H1 (cell line): ENCODE data around the gene NUP98. TPM values are rescaled to one million over a fixed set of nuclear protein-coding genes. Genes with fewer than 3 reads are reported as not detected.

ENCODE experiments used
- CTCF ChIA-PET: fragments of 300-600 bp; sonication (Branson Sonifier 250); formaldehyde crosslinking; loops from one replicate; lab custom pipeline; 2021; ENCODE audit not compliant: partially characterized antibody; lab: Charles Lee
- POLR2A ChIA-PET: fragments of 300-600 bp; sonication (Branson Sonifier 250); formaldehyde crosslinking; loops from one replicate; lab custom pipeline; 2021; ENCODE audit warnings: inconsistent platforms; ENCODE audit not compliant: partially characterized antibody; lab: Charles Lee
- DNase-seq, 2 experiments: peaks; one replicate each; pipeline versions ENCODE4 v3.0.0 to v3.0.0-alpha.2; 2010 to 2022; ENCODE audit warnings: low spot score in 2 of 2, low read depth in 1 of 2, mixed read lengths in 1 of 2
- FAIRE-seq: peaks from 2 replicates; lab custom pipeline; 2011; peaks lifted over from hg19 to GRCh38; lab: Jason Lieb, UNC
- H2AFZ ChIP-seq: 2 replicates; pipeline ENCODE4 v1.8.1; 2012; ENCODE audit warnings: low read length, inconsistent platforms
- H2AK5ac ChIP-seq: 2 replicates; pipeline ENCODE4 v1.6.1; 2013; ENCODE audit warnings: low read depth, low read length
- H2BK120ac ChIP-seq: replicated peaks from 2 replicates; pipeline ENCODE3; 2013; ENCODE audit warnings: low read depth, low read length, inconsistent platforms
- H2BK12ac ChIP-seq: 2 replicates; pipeline ENCODE4 v1.6.1; 2013; ENCODE audit warnings: low read depth, low read length
- H2BK15ac ChIP-seq: 2 replicates; pipeline ENCODE4 v1.6.1; 2013; ENCODE audit warnings: low read length
- H2BK20ac ChIP-seq: 2 replicates; pipeline ENCODE4 v1.6.1; 2013; ENCODE audit warnings: low read length
- H2BK5ac ChIP-seq: 2 replicates; pipeline ENCODE4 v1.6.1; 2013; ENCODE audit warnings: low read depth, low read length
- H3K14ac ChIP-seq: 2 replicates; pipeline ENCODE4 v1.6.1; 2013; ENCODE audit warnings: inconsistent platforms; ENCODE audit not compliant: insufficient read length
- H3K18ac ChIP-seq: 2 replicates; pipeline ENCODE4 v1.6.1; 2013; ENCODE audit warnings: low read length; ENCODE audit errors: extremely low read depth
- H3K23ac ChIP-seq: 2 replicates; pipeline ENCODE4 v1.6.1; 2013; ENCODE audit warnings: inconsistent platforms; ENCODE audit not compliant: insufficient read length
- H3K23me2 ChIP-seq: 2 replicates; pipeline ENCODE4 v1.6.1; 2013; ENCODE audit warnings: low read depth, low read length
- H3K27ac ChIP-seq: 2 replicates; pipeline ENCODE4 v1.6.1; 2011; ENCODE audit warnings: low read depth, low read length, inconsistent platforms
- H3K27me3 ChIP-seq, 4 experiments: replicated peaks in 1 of 4; 1 replicate in 1 of 4; 2 replicates in 3 of 4; pipeline versions ENCODE4 v1.6.1 to v1.8.1; 2011 to 2013; ENCODE audit warnings: low read length in 3 of 4, mild to moderate bottlenecking in 3 of 4, inconsistent platforms in 2 of 4, mixed read lengths in 2 of 4, moderate library complexity in 1 of 4; ENCODE audit not compliant: control insufficient read depth in 3 of 4, insufficient read depth in 3 of 4; ENCODE audit errors: extremely low read depth in 1 of 4
- H3K36me3 ChIP-seq, 4 experiments: 2 replicates each; pipeline versions ENCODE4 v1.6.1 to v1.8.1; 2011 to 2013; ENCODE audit warnings: mild to moderate bottlenecking in 4 of 4, low read length in 3 of 4, moderate library complexity in 2 of 4, control low read depth in 1 of 4, inconsistent platforms in 1 of 4; ENCODE audit not compliant: insufficient read depth in 4 of 4, control insufficient read depth in 2 of 4
- H3K4ac ChIP-seq: replicated peaks from 2 replicates; pipeline ENCODE3; 2013; ENCODE audit warnings: low read length, low read depth, mixed read lengths, inconsistent platforms; ENCODE audit not compliant: insufficient read length
- H3K4me1 ChIP-seq, 4 experiments: replicated peaks in 1 of 4; 1 replicate in 1 of 4; 2 replicates in 3 of 4; pipeline versions ENCODE4 v1.6.1 to v1.8.1; 2011 to 2013; ENCODE audit warnings: low read length in 3 of 4, inconsistent platforms in 2 of 4, mixed read lengths in 1 of 4; ENCODE audit not compliant: insufficient read depth in 4 of 4, control insufficient read depth in 3 of 4
- H3K4me2 ChIP-seq, 2 experiments: 2 replicates each; pipeline versions ENCODE4 v1.6.1 to v1.8.1; 2011 to 2013; ENCODE audit warnings: low read depth in 2 of 2, low read length in 2 of 2, control low read depth in 1 of 2, inconsistent platforms in 1 of 2, mild to moderate bottlenecking in 1 of 2; ENCODE audit not compliant: insufficient read depth in 1 of 2
- H3K4me3 ChIP-seq, 4 experiments: fragments of 200-600, 300-600 bp in 1 of 4; sonication (generic), shearing (Covaris generic), sonication (Bioruptor Twin) in 1 of 4; 2 replicates each; pipeline versions ENCODE4 v1.5.1 to v1.8.1; 2011 to 2016; ENCODE audit warnings: low read length in 4 of 4, low read depth in 3 of 4, control low read depth in 2 of 4, inconsistent platforms in 2 of 4, mild to moderate bottlenecking in 2 of 4, mixed read lengths in 1 of 4, moderate library complexity in 1 of 4; ENCODE audit not compliant: insufficient read depth in 2 of 4; ENCODE audit errors: extremely low read depth in 1 of 4
- H3K56ac ChIP-seq: replicated peaks from 2 replicates; pipeline ENCODE3; 2013; ENCODE audit warnings: low read depth, mild to moderate bottlenecking, mixed read lengths, low read length, inconsistent platforms; ENCODE audit not compliant: insufficient read length
- H3K79me1 ChIP-seq: 2 replicates; pipeline ENCODE4 v1.6.1; 2013; ENCODE audit warnings: low read depth, low read length, control low read depth
- H3K79me2 ChIP-seq, 2 experiments: 2 replicates each; pipeline versions ENCODE4 v1.6.1 to v1.8.1; 2012 to 2013; ENCODE audit warnings: low read length in 2 of 2, mild to moderate bottlenecking in 2 of 2, inconsistent platforms in 1 of 2; ENCODE audit not compliant: insufficient read depth in 2 of 2, control insufficient read depth in 1 of 2
- H3K9ac ChIP-seq, 4 experiments: replicated peaks in 1 of 4; 1 replicate in 1 of 4; 2 replicates in 3 of 4; pipeline versions ENCODE4 v1.6.1 to v1.8.1; 2011 to 2013; ENCODE audit warnings: low read depth in 3 of 4, low read length in 3 of 4, control low read depth in 2 of 4, mild to moderate bottlenecking in 2 of 4, moderate library complexity in 2 of 4, inconsistent platforms in 1 of 4; ENCODE audit errors: extremely low read depth in 1 of 4
- H3K9me3 ChIP-seq, 2 experiments: 2 replicates each; pipeline versions ENCODE4 v1.6.1 to v1.8.1; 2012 to 2013; ENCODE audit warnings: mild to moderate bottlenecking in 2 of 2, moderate library complexity in 2 of 2, control low read depth in 1 of 2, inconsistent platforms in 1 of 2, low read depth in 1 of 2, low read length in 1 of 2, mixed read lengths in 1 of 2; ENCODE audit not compliant: insufficient read depth in 2 of 2
- H4K20me1 ChIP-seq, 2 experiments: replicated peaks in 1 of 2; 2 replicates each; pipeline versions ENCODE3 to v1.8.1; 2011 to 2013; ENCODE audit warnings: inconsistent platforms in 2 of 2, low read length in 2 of 2, mild to moderate bottlenecking in 1 of 2; ENCODE audit not compliant: insufficient read depth in 2 of 2, control insufficient read depth in 1 of 2
- H4K5ac ChIP-seq: 2 replicates; pipeline ENCODE4 v1.6.1; 2013; ENCODE audit warnings: low read length, low read depth, mixed read lengths, inconsistent platforms; ENCODE audit not compliant: insufficient read length
- H4K8ac ChIP-seq: 2 replicates; pipeline ENCODE4 v1.8.0; 2013; ENCODE audit warnings: mild to moderate bottlenecking, moderate library complexity, low read length, inconsistent platforms; ENCODE audit not compliant: insufficient read depth; ENCODE audit errors: extremely low read depth
- H4K91ac ChIP-seq: replicated peaks from 2 replicates; pipeline ENCODE3; 2013; ENCODE audit warnings: low read length, mixed read lengths, inconsistent platforms; ENCODE audit not compliant: insufficient read length
- EP300 ChIP-seq, 2 experiments: IDR thresholded peaks; 1 replicate in 1 of 2; 2 replicates in 1 of 2; pipeline ENCODE4 v1.6.1; 2011 to 2012; ENCODE audit warnings: low read depth in 2 of 2, low read length in 2 of 2, mild to moderate bottlenecking in 2 of 2, borderline replicate concordance in 1 of 2, inconsistent platforms in 1 of 2, moderate library complexity in 1 of 2
- SAP30 ChIP-seq: fragments of 300-600 bp; sonication (generic); IDR thresholded peaks from 2 replicates; pipeline ENCODE4 v1.7.1; 2012; ENCODE audit warnings: low read length, moderate library complexity, mild to moderate bottlenecking, inconsistent platforms; ENCODE audit not compliant: insufficient read depth, insufficient replicate concordance
- SIN3A ChIP-seq, 2 experiments: IDR thresholded peaks in 1 of 2; conservative IDR thresholded peaks in 1 of 2; 2 replicates each; pipeline ENCODE4 v1.6.1; 2011 to 2012; ENCODE audit warnings: low read length in 2 of 2, improper control_type of control experiment in 1 of 2, low read depth in 1 of 2, mild to moderate bottlenecking in 1 of 2
- WGBS, 2 experiments: shearing (Covaris generic) in 1 of 2; methylation state at CpG; one replicate each; pipeline versions ENCODE4 v1.1.6 to v1.1.7; 2013 to 2015; ENCODE audit warnings: low lambda C conversion rate in 2 of 2, mixed read lengths in 2 of 2, inconsistent platforms in 1 of 2, low coverage in 1 of 2, missing lambda C conversion rate in 1 of 2; ENCODE audit not compliant: insufficient replicate concordance in 2 of 2, insufficient coverage in 1 of 2, insufficient read length in 1 of 2; ENCODE audit errors: extremely low coverage in 1 of 2, missing lambda C conversion rate in 1 of 2; 5-methylcytosine and 5-hydroxymethylcytosine counted together
- polyA plus RNA-seq, 7 experiments: library from polyadenylated mRNA; depleted of rRNA in 3 of 7; stranded (reverse) in 5 of 7; unstranded in 2 of 7; fragments of >200 nt in 5 of 7; fragments of 200-250 nt in 2 of 7; gene quantifications; 1 replicate in 5 of 7; 2 replicates in 1 of 7; 4 replicates in 1 of 7; pipeline versions ENCODE4 v1.2.1 to v1.2.3, GENCODE V29; 2011 to 2013; ENCODE audit warnings: missing spikeins in 2 of 7, mixed read lengths in 2 of 7
- total RNA-seq: library from RNA; stranded (reverse); fragmentation: NEBNext Ultra II Directional; extraction: Animal tissue kit (Norgen Biotek cat#: 25700); gene quantifications from 2 replicates; pipeline ENCODE4 v1.2.1, GENCODE V29; 2021

NUP98 gene
- total and polyA plus RNA-seq, 2 of the 8 experiments (the other 6 are each of a cell fraction or from before 2014, with no cell fraction given): 98.6 to 261 TPM

- POLR2A ChIA-PET: no interaction called here
- no peak for DNase-seq
- H3K4me1 ChIP-seq: no peaks in the 10 kb centered on the region
- TF ChIP-seq EP300 (IDR thresholded peaks at IDR 0.05; ENCODE audit: borderline replicate concordance in 1 of 2, low read depth in 2 of 2, low read length in 2 of 2): no peak
- no peak for TF ChIP-seq SAP30
- no peak for TF ChIP-seq SIN3A (conservative IDR thresholded peaks at IDR 0.05 in 1 of 2, IDR thresholded peaks at IDR 0.05 in 1 of 2; ENCODE audit: low read depth in 1 of 2, low read length in 2 of 2)
These were observed 131.3 kb downstream of the NUP98 start for GRCh38 chr11:3666023-3666530.

More at GRCh38 chr11:3666023-3666530, 131.3 kb downstream of the NUP98 start:
- Histone ChIP-seq H2BK5ac (no peak overlapping the region), H4K8ac (no peak overlapping the region), H3K79me1 (no peaks in the 10 kb centered on the region), H3K23me2 (no peaks in the 10 kb centered on the region), H3K27me3 (no peaks in the 10 kb centered on the region), H4K5ac (no peak overlapping the region), H3K18ac (no peak overlapping the region), H3K9me3 (no peaks in the 10 kb centered on the region), H2BK15ac (no peak overlapping the region), H2BK120ac (no peak overlapping the region), H3K4ac (no peak overlapping the region), H2BK12ac (no peak overlapping the region), H2AFZ (no peak overlapping the region), H2AK5ac (no peak overlapping the region), H3K14ac (no peak overlapping the region), H3K79me2 (no peaks in the 10 kb centered on the region), H4K20me1 (peaks cover 0 to 2% of the 10 kb centered on the region in 2 experiments), H4K91ac (no peak overlapping the region), H3K23ac (no peak overlapping the region), H3K27ac (no peak overlapping the region), H2BK20ac (no peak overlapping the region), H3K56ac (no peak overlapping the region), H3K4me3 (no peak overlapping the region), H3K9ac (no peak overlapping the region), H3K36me3 (peaks cover 0 to 10% (median 2%) of the 10 kb centered on the region in 4 experiments; a peak in 2 of 8 replicates), H3K4me2 (no peak overlapping the region)
- CTCF ChIA-PET: interaction anchor here (0.8 to 1.1 kb wide), 2 partner anchors 17 to 142 kb away, joined by 3 read pairs; partner anchors contain the start of gene PGAP2
- no peak for FAIRE-seq
- WGBS, 2 experiments: 94% methylated on average over 16 of the region's 17 CpGs; no CpG with 5 or more reads in 1 of the 2 experiments
